Femur (tissue), 1 donor: Measurements from ENCODE around the gene LRRK1.

Source experiments
- DNase-seq: peaks from one replicate; pipeline ENCODE4 v3.0.0-alpha.2; 2017

Gene LRRK1

GRCh38 chr15:100983221-100983620, 64.1 kb downstream of the LRRK1 start:
- no peak for DNase-seq

DNA sequence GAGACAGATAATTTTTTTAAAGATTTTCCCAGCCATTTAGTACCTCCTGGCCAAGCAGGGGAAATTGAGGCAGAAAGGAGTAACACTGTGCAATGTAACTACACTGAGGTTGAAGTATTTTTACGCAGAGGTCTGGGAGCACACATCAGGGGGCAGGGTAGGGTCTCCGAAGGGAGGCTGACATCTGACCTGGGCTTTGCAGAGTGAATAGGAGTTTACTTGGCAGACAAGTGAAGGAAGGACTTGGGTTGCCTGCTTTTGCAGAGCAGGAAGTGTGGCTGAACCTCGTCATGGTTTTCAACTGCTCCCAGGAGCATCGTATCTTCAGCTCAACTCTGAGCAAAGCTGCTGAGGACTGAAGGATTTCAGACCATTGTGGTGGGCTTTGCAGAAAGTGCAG, 66.2 kb downstream of the LRRK1 start:
- no peak for DNase-seq

DNA sequence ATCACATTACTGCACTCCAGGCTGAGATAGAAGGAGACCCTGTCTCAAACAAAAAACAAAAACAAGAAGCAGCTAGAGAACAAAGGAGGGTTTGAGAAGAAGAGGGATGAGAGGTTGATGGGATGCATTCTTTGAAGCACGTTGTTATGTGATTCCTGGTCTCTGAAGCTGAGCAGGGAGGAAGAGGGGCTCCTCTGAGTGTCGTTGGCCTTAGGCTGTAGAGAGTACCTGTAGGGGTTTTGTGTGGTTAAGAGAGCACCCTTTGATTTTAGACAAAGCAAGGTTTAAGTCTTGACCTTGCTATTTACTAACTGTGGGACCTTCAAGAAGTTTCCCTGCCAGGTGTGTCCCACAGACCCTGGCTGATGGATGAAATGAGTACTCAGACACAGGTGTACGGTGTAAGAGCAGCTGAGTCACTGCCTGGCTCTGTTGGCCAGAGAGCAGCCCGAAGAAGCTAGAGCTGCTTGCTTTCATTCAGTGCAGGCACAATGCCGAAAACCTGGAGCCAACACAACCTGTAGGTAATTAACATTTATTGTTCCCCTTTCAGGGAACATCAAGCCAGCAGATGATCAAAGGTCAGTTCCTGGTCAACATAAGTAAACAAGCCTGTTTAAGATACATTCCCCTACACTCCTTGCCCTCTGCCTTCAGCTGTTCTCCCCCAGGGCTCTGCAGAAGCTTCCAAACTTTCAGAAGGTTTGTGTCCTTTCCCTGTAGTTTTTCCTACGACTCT, 67.2 kb downstream of the LRRK1 start:
- no peak for DNase-seq

DNA sequence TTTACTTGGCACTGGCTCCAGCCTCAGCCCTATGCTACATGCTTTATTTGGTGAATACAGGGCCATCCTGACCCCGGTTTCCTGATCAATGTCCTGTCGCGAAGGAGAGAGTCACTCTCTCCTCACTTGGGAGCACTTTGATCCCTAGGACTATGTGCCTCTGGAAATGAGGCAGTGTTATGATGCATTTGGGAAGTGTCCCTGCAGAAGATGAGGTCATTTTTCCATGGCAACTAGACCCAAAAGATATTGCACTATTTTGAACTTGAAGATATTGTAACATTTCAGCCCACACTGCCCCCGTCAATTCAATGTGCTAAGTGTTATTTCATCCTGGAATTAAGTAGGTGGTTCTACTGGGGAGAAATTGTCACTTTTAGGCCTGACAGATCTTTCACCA, 68.0 kb downstream of the LRRK1 start:
- no peak for DNase-seq

- DNase-seq, result no peak
Observed at GRCh38 chr15:100988297-100988696, 69.1 kb downstream of the LRRK1 start.

DNA sequence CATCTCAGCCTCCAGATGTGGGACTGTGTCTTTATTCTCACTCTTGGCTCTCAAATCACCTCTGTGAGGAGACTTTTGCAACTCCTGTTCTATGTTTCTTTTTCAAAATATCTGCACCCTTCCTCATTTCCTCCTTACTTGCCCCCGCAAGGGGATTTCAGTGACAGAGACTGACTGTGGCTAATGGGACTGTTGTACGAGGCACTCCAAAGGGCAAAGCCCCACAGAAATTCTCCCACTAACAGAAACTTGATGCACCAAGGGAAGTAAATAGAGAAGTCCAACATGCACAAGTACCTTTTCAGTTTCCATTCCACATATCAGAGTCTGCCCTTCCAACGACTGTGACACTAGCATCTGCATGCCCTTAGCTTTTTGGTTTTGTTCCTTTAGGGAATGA, 69.7 kb downstream of the LRRK1 start:
- no peak for DNase-seq

GRCh38 chr15:100994597-100995446, 75.7 kb downstream of the LRRK1 start:
- no peak for DNase-seq

DNA sequence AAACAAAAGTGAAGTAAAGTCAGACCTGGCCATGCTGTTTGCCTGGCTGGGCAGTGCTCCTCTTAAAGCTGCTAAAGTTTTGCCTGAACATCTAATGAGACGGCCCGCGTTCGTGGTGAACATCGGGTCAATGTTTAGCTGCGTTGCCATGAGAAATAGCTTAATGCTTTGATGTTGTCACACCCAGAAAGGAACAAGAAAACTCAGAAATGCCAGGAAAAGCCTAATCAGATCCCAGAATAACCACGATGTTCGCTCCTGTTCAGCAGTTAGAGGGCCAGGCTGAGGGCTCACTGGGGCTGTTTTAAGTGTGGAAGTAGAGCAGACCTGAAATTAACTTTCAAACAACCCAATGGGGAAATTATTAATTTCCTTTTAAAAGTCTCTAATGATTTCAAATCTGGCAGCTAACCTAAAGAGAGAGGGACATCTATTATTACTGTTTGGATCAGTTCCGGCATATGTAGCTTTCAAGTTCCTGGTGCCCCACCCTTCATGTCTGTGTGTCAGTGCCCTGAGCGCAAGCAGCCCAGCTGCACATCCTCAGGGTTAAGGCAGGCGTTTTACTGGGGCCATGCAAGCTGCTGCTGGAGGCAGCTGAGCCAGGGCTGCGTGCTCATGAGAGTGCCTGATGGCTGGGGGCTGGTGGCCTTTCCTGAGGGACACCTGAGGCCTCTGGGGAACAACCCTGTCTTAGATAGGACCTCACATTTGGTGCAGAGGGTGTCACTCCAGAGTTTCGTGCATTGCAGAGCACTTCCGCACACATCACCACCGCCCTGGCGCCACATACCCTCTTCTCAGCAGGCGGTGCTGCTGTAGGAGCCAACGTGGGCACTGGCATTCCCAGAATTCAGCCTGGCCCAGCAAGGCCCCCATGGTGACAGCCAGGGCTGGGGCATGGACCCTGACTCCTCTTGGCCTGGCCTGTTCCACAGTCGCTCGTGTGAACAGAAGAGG, 76.6 kb downstream of the LRRK1 start:
- DNase-seq, result no peak

GRCh38 chr15:100997442-100997841, 78.3 kb downstream of the LRRK1 start:
- DNase-seq, result no peak

- no peak for DNase-seq
Observed at GRCh38 chr15:100998630-100999029, 79.5 kb downstream of the LRRK1 start.

DNA sequence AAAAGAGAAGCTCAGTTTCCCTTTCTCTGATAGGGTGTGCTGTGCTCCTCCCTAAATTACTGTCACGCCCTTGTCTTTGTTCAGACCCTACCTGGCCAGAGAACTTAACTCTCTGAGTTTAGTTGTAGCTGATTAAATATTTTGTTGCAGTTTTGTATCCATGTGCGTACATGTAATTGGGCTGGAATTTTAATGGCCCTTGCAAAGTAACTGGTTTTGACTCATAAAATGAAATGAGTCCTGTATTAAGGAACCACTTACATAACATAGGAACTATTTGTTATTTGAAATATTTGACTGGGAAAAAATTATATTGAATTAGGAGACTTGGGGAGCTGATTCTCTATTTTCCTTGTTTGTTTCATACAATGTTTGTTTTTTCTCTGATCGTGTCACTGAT, 80.2 kb downstream of the LRRK1 start:
- DNase-seq, result no peak

GRCh38 chr15:101000271-101000681, 81.1 kb downstream of the LRRK1 start:
- DNase-seq, result no peak

- DNase-seq, result no peak
Observed at GRCh38 chr15:101001056-101001455, 81.9 kb downstream of the LRRK1 start.

- DNase-seq, result no peak
Observed at GRCh38 chr15:101001796-101002195, 82.6 kb downstream of the LRRK1 start.

DNA sequence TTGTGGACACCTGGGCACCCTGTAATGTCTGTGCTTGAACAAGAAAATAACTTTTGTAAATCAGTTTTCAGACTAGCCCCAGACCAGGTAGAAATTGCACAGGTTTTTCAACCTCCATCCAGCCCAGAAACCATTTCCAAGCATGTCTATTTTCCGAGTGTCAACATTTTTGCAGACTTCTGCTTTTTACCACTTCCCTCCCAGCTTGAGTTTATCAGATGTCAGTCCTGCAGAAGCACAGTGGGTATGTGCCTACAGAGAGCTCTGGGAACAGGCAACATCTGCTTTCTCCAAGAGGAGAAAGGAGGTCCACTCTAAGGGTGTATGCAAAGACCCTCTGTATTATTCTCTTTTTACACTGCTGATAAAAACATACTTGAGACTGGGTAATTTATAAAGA, 83.9 kb downstream of the LRRK1 start:
- peak; percentile 6 for DNase-seq

- peak; percentile 6 for DNase-seq
Observed at GRCh38 chr15:101003706-101004105, 84.5 kb downstream of the LRRK1 start.

- peak; percentile 9 for DNase-seq
Observed at GRCh38 chr15:101004500-101004899, 85.3 kb downstream of the LRRK1 start.

GRCh38 chr15:101004986-101005747, 86.0 kb downstream of the LRRK1 start:
- peak; percentile 7 for DNase-seq

- DNase-seq, result peak; percentile 85
Observed at GRCh38 chr15:101006931-101007691, 88.0 kb downstream of the LRRK1 start.

DNA sequence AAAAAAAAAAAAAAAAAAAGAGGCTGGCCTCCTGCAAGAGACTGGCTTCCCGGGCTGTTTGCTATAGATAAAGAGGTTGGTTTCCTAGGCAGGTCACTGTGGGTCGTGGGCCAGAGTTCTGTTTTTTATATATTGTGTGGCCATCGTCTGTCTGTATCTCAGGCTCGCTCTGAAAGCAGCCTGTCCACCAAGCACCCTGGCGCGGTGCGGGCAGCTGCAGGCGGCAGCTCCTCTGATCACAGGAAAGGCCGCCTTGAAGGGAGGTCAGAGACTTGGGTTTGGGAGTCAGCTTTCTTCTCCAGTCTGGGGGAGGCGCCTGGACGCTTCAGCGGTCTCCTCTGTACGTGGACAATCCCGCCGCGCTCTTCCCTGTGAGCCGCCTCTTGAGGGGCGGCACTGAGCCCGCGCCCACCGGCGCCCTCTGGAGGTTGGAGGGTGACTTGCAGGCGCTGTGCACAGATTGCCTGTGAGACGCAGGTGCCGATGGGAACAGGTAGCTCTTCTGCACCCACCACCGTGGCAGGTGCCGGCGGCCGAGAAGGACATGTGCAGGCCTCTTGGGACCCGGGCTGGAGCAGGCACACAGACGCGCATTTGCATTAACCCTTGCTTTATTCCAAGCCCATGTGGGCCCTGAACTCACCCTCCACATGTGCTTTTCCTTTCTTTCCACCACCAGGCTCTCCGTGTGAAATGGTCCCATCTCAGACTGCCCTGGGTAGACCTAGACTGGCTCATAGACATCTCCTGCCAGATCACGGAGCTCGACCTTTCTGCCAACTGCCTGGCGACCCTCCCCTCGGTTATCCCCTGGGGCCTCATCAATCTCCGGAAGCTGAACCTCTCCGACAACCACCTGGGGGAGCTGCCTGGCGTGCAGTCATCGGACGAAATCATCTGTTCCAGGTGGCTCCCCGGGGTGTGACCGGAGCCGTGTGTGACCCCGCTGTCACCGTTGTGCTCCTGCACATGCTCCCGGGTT, 89.3 kb downstream of the LRRK1 start:
- peak; percentile 80 for DNase-seq
